HG03097 (cell line): ENCODE results near the gene DDT.
A peak's percentile ranks its signal among the peaks of the same experiment; 100 is the strongest.
"Not testable (repeated sequence)": the region's sequence is repeated elsewhere in the genome, so short reads cannot be mapped to it uniquely, and the experiment has no call there.

Experiments used
- ATAC-seq: cut with Tn5 transposase; IDR thresholded peaks from one replicate; pipeline ENCODE4 v1.9.1; 2021; ENCODE audit not compliant: unreplicated experiment, low FRiP score

The DDT gene

GRCh38 chr22:23993080-23993479 is 18.8 kb upstream of the DDT start:
- not testable (repeated sequence) for ATAC-seq

GRCh38 chr22:23989583-23990244 is 15.5 kb upstream of the DDT start:
- not testable (repeated sequence) for ATAC-seq

GRCh38 chr22:23986538-23987178 is 12.4 kb upstream of the DDT start:
- ATAC-seq: not testable (repeated sequence)

GRCh38 chr22:23986089-23986488 is 11.8 kb upstream of the DDT start:
- not testable (repeated sequence) for ATAC-seq

GRCh38 chr22:23984430-23984829 is 10.2 kb upstream of the DDT start:
- no peak for ATAC-seq

- not testable (repeated sequence) for ATAC-seq
Measured at GRCh38 chr22:23980567-23980966, 6.3 kb upstream of the DDT start.

GRCh38 chr22:23979557-23980240 is 5.5 kb upstream of the DDT start, which contains the start of gene GSTT2:
Gene GSTT2, plus strand, starts transcription at chr22:23980134.
- ATAC-seq: not testable (repeated sequence)

GRCh38 chr22:23977304-23977703 is 3.1 kb upstream of the DDT start:
- ATAC-seq: not testable (repeated sequence)

GRCh38 chr22:23974836-23975352 is 653 bp upstream of the DDT start:
- peak; percentile 16 for ATAC-seq

GRCh38 chr22:23971927-23972326 is 2.3 kb downstream of the DDT start:
- ATAC-seq: not testable (repeated sequence)

- ATAC-seq: no peak
Measured at GRCh38 chr22:23970816-23971486, 3.3 kb downstream of the DDT start.

GRCh38 chr22:23970201-23970641 is 4.0 kb downstream of the DDT start:
- ATAC-seq: no peak

GRCh38 chr22:23969071-23969470 is 5.2 kb downstream of the DDT start:
- no peak for ATAC-seq

- ATAC-seq: peak; percentile 87
Measured at GRCh38 chr22:23966568-23966967, 7.7 kb downstream of the DDT start, which contains the start of gene DDTL. Gene DDTL, plus strand, starts transcription at chr22:23966888. Its CDS starts 27 bp downstream, at chr22:23966915.

GRCh38 chr22:23966094-23966493 is 8.1 kb downstream of the DDT start:
- ATAC-seq: peak; percentile 23

GRCh38 chr22:23961084-23961771 is 13.0 kb downstream of the DDT start, which contains the start of gene GSTT2B:
Gene GSTT2B, minus strand, starts transcription at chr22:23961195. Its CDS starts 64 bp downstream, at chr22:23961131.
- not testable (repeated sequence) for ATAC-seq

GRCh38 chr22:23956301-23956900 is 17.8 kb downstream of the DDT start:
- not testable (repeated sequence) for ATAC-seq

- not testable (repeated sequence) for ATAC-seq
Measured at GRCh38 chr22:23955886-23956285, 18.4 kb downstream of the DDT start.

GRCh38 chr22:23954991-23955305 is 19.3 kb downstream of the DDT start:
- not testable (repeated sequence) for ATAC-seq
